Natural killer cell treated with Interleukin-12 subunit alpha and Interleukin-12 subunit beta and Interleukin-15 and Interleukin-18, amount 100 ng/mL, for 72 hours (primary cell): ENCODE measurements around the gene PIGBOS1. TPM values are rescaled to one million over a fixed set of nuclear protein-coding genes. Genes with fewer than 3 reads are reported as not detected.

Experiments
- ATAC-seq, 2 donors: fragments of 150-1000 bp; cut with Tn5 transposase in 1 of 2; sonication (Bioruptor Pico), chemical (Tn5 transposase) in 1 of 2; 2 replicates each; pipeline ENCODE4 v1.10.0; 2021
- DNase-seq: peaks from one replicate; pipeline ENCODE4 v3.0.0; 2022; ENCODE audit warnings: low spot score
- H3K27ac Mint-ChIP-seq, 2 donors: 1 replicate in 1 of 2; 2 replicates in 1 of 2; pipeline ENCODE4 v1.8.0; 2022; ENCODE audit warnings: mixed read lengths in 2 of 2, mild to moderate bottlenecking in 1 of 2, moderate library complexity in 1 of 2
- H3K27me3 Mint-ChIP-seq, 2 donors: 1 replicate in 1 of 2; 2 replicates in 1 of 2; pipeline ENCODE4 v1.8.0; 2022; ENCODE audit warnings: mixed read lengths in 2 of 2
- H3K36me3 Mint-ChIP-seq: one replicate; pipeline ENCODE4 v1.8.0; 2022; ENCODE audit warnings: mixed read lengths
- H3K4me1 Mint-ChIP-seq, 2 donors: 1 replicate in 1 of 2; 2 replicates in 1 of 2; pipeline ENCODE4 v1.8.0; 2022; ENCODE audit warnings: low read depth in 2 of 2, mixed read lengths in 2 of 2, mild to moderate bottlenecking in 1 of 2
- H3K4me3 Mint-ChIP-seq: one replicate; pipeline ENCODE4 v1.8.0; 2022; ENCODE audit warnings: mixed read lengths
- H3K9me3 Mint-ChIP-seq: 2 replicates; pipeline ENCODE4 v1.8.0; 2022; ENCODE audit warnings: mixed read lengths
- total RNA-seq, 2 donors: library from RNA; stranded (reverse); gene quantifications; one replicate each; pipeline ENCODE4 v1.2.3, GENCODE V29; 2022

Gene PIGBOS1
- total RNA-seq, result 10 to 100 TPM; 13.2 to 13.3 TPM

GRCh38 chr15:55318588-55319494 lies at the start of gene PIGBOS1, which contains the start of gene PIGB:
PIGBOS1 (minus strand) TSS chr15:55319123; CDS start chr15:55317792, 1,331 bp downstream.
PIGB (plus strand) TSS chr15:55319222; CDS start chr15:55319251, 29 bp downstream.
- H3K27me3 Mint-ChIP-seq, result no peaks in the 10 kb centered on the region
- no peaks in the 10 kb centered on the region for H3K9me3 Mint-ChIP-seq
- ATAC-seq, result peak; percentile 97
- peaks cover 34 to 59% of the 10 kb centered on the region in 2 donors for H3K4me1 Mint-ChIP-seq
- peak within 1 kb of the TSS; percentile 98 for H3K4me3 Mint-ChIP-seq
- H3K27ac Mint-ChIP-seq, result peak within 1 kb of the TSS; percentile 98 to 100
- DNase-seq, result peak; percentile 87
- peaks cover 11% of the 10 kb centered on the region for H3K36me3 Mint-ChIP-seq

- Mint-ChIP-seq H3K36me3 (no peaks in the 10 kb centered on the region), H3K27ac (no peak overlapping the region), H3K4me1 (no peaks in the 10 kb centered on the region), H3K4me3 (no peak overlapping the region), H3K9me3 (no peaks in the 10 kb centered on the region), H3K27me3 (no peaks in the 10 kb centered on the region)
- no peak for ATAC-seq
- no peak for DNase-seq
These were observed 48.1 kb upstream of the PIGBOS1 start for GRCh38 chr15:55366981-55367380.

GRCh38 chr15:55362641-55363040 lies 43.7 kb upstream of the PIGBOS1 start:
- no peaks in the 10 kb centered on the region for H3K27me3 Mint-ChIP-seq
- ATAC-seq, result no peak

GRCh38 chr15:55361048-55361447 lies 42.1 kb upstream of the PIGBOS1 start:
- Mint-ChIP-seq H3K36me3 (peaks cover 19% of the 10 kb centered on the region), H3K27ac (peak overlapping the region in 1 of 2 donors; percentile 0)
- no peak for DNase-seq

More at GRCh38 chr15:55362641-55363040, 43.7 kb upstream of the PIGBOS1 start:
- Mint-ChIP-seq H3K27ac (no peak overlapping the region), H3K4me3 (no peak overlapping the region), H3K4me1 (no peaks in the 10 kb centered on the region), H3K36me3 (peaks cover 9% of the 10 kb centered on the region), H3K9me3 (no peaks in the 10 kb centered on the region)
- no peak for DNase-seq

GRCh38 chr15:55360256-55360655 lies 41.3 kb upstream of the PIGBOS1 start:
- ATAC-seq, result no peak

More at GRCh38 chr15:55361048-55361447, 42.1 kb upstream of the PIGBOS1 start:
- H3K4me3 Mint-ChIP-seq, result no peak overlapping the region
- H3K4me1 Mint-ChIP-seq, result no peaks in the 10 kb centered on the region
- ATAC-seq, result no peak
- H3K9me3 Mint-ChIP-seq, result no peaks in the 10 kb centered on the region
- H3K27me3 Mint-ChIP-seq, result no peaks in the 10 kb centered on the region

GRCh38 chr15:55358471-55358870 lies 39.5 kb upstream of the PIGBOS1 start:
- no peak overlapping the region for H3K27ac Mint-ChIP-seq
- no peaks in the 10 kb centered on the region for H3K4me1 Mint-ChIP-seq
- no peaks in the 10 kb centered on the region for H3K27me3 Mint-ChIP-seq
- no peak for DNase-seq
- no peaks in the 10 kb centered on the region for H3K9me3 Mint-ChIP-seq
- peaks cover 19% of the 10 kb centered on the region for H3K36me3 Mint-ChIP-seq
- no peak overlapping the region for H3K4me3 Mint-ChIP-seq
- no peak for ATAC-seq

More at GRCh38 chr15:55360256-55360655, 41.3 kb upstream of the PIGBOS1 start:
- H3K4me3 Mint-ChIP-seq, result no peak overlapping the region
- H3K9me3 Mint-ChIP-seq, result no peaks in the 10 kb centered on the region
- H3K4me1 Mint-ChIP-seq, result no peaks in the 10 kb centered on the region
- no peak for DNase-seq
- no peaks in the 10 kb centered on the region for H3K27me3 Mint-ChIP-seq
- H3K36me3 Mint-ChIP-seq, result peaks cover 19% of the 10 kb centered on the region
- H3K27ac Mint-ChIP-seq, result peak overlapping the region in 1 of 2 donors; percentile 0

- Mint-ChIP-seq H3K27ac (no peak overlapping the region), H3K27me3 (no peaks in the 10 kb centered on the region), H3K9me3 (no peaks in the 10 kb centered on the region), H3K36me3 (peaks cover 19% of the 10 kb centered on the region), H3K4me3 (no peak overlapping the region), H3K4me1 (no peaks in the 10 kb centered on the region)
- no peak for DNase-seq
- no peak for ATAC-seq
These were observed 38.9 kb upstream of the PIGBOS1 start for GRCh38 chr15:55357774-55358173.

GRCh38 chr15:55356985-55357585 lies 38.2 kb upstream of the PIGBOS1 start:
- no peak for DNase-seq
- H3K27ac Mint-ChIP-seq, result no peak overlapping the region
- H3K36me3 Mint-ChIP-seq, result peaks cover 19% of the 10 kb centered on the region
- H3K4me3 Mint-ChIP-seq, result no peak overlapping the region
- no peaks in the 10 kb centered on the region for H3K4me1 Mint-ChIP-seq
- H3K9me3 Mint-ChIP-seq, result no peaks in the 10 kb centered on the region
- ATAC-seq, result no peak
- H3K27me3 Mint-ChIP-seq, result no peaks in the 10 kb centered on the region

GRCh38 chr15:55353025-55353424 lies 34.1 kb upstream of the PIGBOS1 start:
- Mint-ChIP-seq H3K4me1 (no peaks in the 10 kb centered on the region), H3K27me3 (no peaks in the 10 kb centered on the region), H3K9me3 (no peaks in the 10 kb centered on the region), H3K36me3 (peaks cover 10% of the 10 kb centered on the region), H3K27ac (no peak overlapping the region), H3K4me3 (no peak overlapping the region)
- ATAC-seq (no peak), DNase-seq (no peak)

GRCh38 chr15:55349282-55349681 lies 30.4 kb upstream of the PIGBOS1 start:
- Mint-ChIP-seq H3K36me3 (peaks cover 11% of the 10 kb centered on the region), H3K4me3 (no peak overlapping the region), H3K4me1 (no peaks in the 10 kb centered on the region), H3K27ac (no peak overlapping the region), H3K9me3 (no peaks in the 10 kb centered on the region), H3K27me3 (no peaks in the 10 kb centered on the region)
- ATAC-seq, result no peak
- DNase-seq, result no peak

- peak overlapping the region in 1 of 2 donors; percentile 59 for H3K27ac Mint-ChIP-seq
- ATAC-seq (no peak), DNase-seq (no peak)
- H3K9me3 Mint-ChIP-seq, result no peaks in the 10 kb centered on the region
- H3K4me3 Mint-ChIP-seq, result no peak overlapping the region
- H3K36me3 Mint-ChIP-seq, result peaks cover 11% of the 10 kb centered on the region
- no peaks in the 10 kb centered on the region for H3K27me3 Mint-ChIP-seq
- H3K4me1 Mint-ChIP-seq, result no peaks in the 10 kb centered on the region
These were observed 29.4 kb upstream of the PIGBOS1 start for GRCh38 chr15:55348281-55348778.

GRCh38 chr15:55344206-55344605 lies 25.3 kb upstream of the PIGBOS1 start:
- no peak for ATAC-seq
- H3K27ac Mint-ChIP-seq, result peak overlapping the region in 1 of 2 donors; percentile 21
- H3K4me3 Mint-ChIP-seq, result no peak overlapping the region
- no peaks in the 10 kb centered on the region for H3K9me3 Mint-ChIP-seq
- no peaks in the 10 kb centered on the region for H3K4me1 Mint-ChIP-seq
- no peaks in the 10 kb centered on the region for H3K27me3 Mint-ChIP-seq
- no peak for DNase-seq
- peaks cover 11% of the 10 kb centered on the region for H3K36me3 Mint-ChIP-seq

- DNase-seq (no peak), ATAC-seq (no peak)
- no peak overlapping the region for H3K4me3 Mint-ChIP-seq
- H3K27me3 Mint-ChIP-seq, result no peaks in the 10 kb centered on the region
- peaks cover 11% of the 10 kb centered on the region for H3K36me3 Mint-ChIP-seq
- H3K4me1 Mint-ChIP-seq, result no peaks in the 10 kb centered on the region
- no peak overlapping the region for H3K27ac Mint-ChIP-seq
- H3K9me3 Mint-ChIP-seq, result no peaks in the 10 kb centered on the region
These were observed 24.2 kb upstream of the PIGBOS1 start for GRCh38 chr15:55343168-55343567.

GRCh38 chr15:55337160-55337559 lies 18.2 kb upstream of the PIGBOS1 start:
- H3K27ac Mint-ChIP-seq, result no peak overlapping the region

More at GRCh38 chr15:55337160-55337559, 18.2 kb upstream of the PIGBOS1 start:
- no peaks in the 10 kb centered on the region for H3K27me3 Mint-ChIP-seq
- H3K9me3 Mint-ChIP-seq, result no peaks in the 10 kb centered on the region
- ATAC-seq (no peak), DNase-seq (no peak)
- peaks cover 0 to 8% of the 10 kb centered on the region in 2 donors for H3K4me1 Mint-ChIP-seq
- peaks cover 10% of the 10 kb centered on the region for H3K36me3 Mint-ChIP-seq
- H3K4me3 Mint-ChIP-seq, result no peak overlapping the region
